ENCODE data around the gene SUPT5H.
"Not testable (repeated sequence)": the region's sequence is repeated elsewhere in the genome, so short reads cannot be mapped to it uniquely, and the experiment has no call there.

SUPT5H gene

GRCh38 chr19:39469036-39469435 lies 23.7 kb downstream of the SUPT5H start:
- DNase-seq = no peak

- DNase-seq = no peak
These were observed 24.2 kb downstream of the SUPT5H start for GRCh38 chr19:39469567-39469966.

- no peak for DNase-seq
These were observed 25.4 kb downstream of the SUPT5H start for GRCh38 chr19:39470724-39471339.

- no peak for DNase-seq
These were observed 26.6 kb downstream of the SUPT5H start for GRCh38 chr19:39471756-39472536.

- DNase-seq = no peak
These were observed 27.5 kb downstream of the SUPT5H start for GRCh38 chr19:39472746-39473442.

- no peak for DNase-seq
These were observed 28.1 kb downstream of the SUPT5H start for GRCh38 chr19:39473443-39473960.

- DNase-seq = peak; percentile 72
These were observed 28.8 kb downstream of the SUPT5H start for GRCh38 chr19:39474139-39474620.

GRCh38 chr19:39475748-39476147 lies 30.4 kb downstream of the SUPT5H start:
- no peak for DNase-seq

GRCh38 chr19:39479319-39479801 lies 34.0 kb downstream of the SUPT5H start:
- DNase-seq = not testable (repeated sequence)

- DNase-seq = no peak
These were observed 34.5 kb downstream of the SUPT5H start for GRCh38 chr19:39479916-39480315.

- DNase-seq = peak; percentile 98
These were observed 35.2 kb downstream of the SUPT5H start, which contains the start of gene TIMM50 for GRCh38 chr19:39480337-39481228. TIMM50 (plus strand) TSS chr19:39480838; CDS start chr19:39480854, 16 bp downstream.

GRCh38 chr19:39481229-39481545 lies 35.8 kb downstream of the SUPT5H start:
- no peak for DNase-seq

- DNase-seq = no peak
These were observed 36.3 kb downstream of the SUPT5H start for GRCh38 chr19:39481676-39482075.

- DNase-seq = no peak
These were observed 37.8 kb downstream of the SUPT5H start for GRCh38 chr19:39483141-39483540.

- DNase-seq = no peak
These were observed 44.4 kb downstream of the SUPT5H start for GRCh38 chr19:39489756-39490155.

- DNase-seq = no peak
These were observed 46.8 kb downstream of the SUPT5H start for GRCh38 chr19:39492225-39492624.

- no peak for DNase-seq
These were observed 47.4 kb downstream of the SUPT5H start for GRCh38 chr19:39492788-39493187.

- no peak for DNase-seq
These were observed 49.3 kb downstream of the SUPT5H start for GRCh38 chr19:39494661-39495060.

GRCh38 chr19:39496063-39496462 lies 50.7 kb downstream of the SUPT5H start:
- no peak for DNase-seq

GRCh38 chr19:39497701-39497995 lies 52.3 kb downstream of the SUPT5H start:
- DNase-seq = no peak

- DNase-seq = no peak
These were observed 52.8 kb downstream of the SUPT5H start for GRCh38 chr19:39497996-39498797.
